HCT116 (cell line): ENCODE data around the gene ARL4C.

Source experiments
- ELF1 ChIP-seq: IDR thresholded peaks from 2 replicates; pipeline ENCODE4 v1.6.1; 2012; ENCODE audit warnings: low read depth, borderline replicate concordance
- EZH2 ChIP-seq: fragments of 200-600 bp; sonication (generic); IDR thresholded peaks from 2 replicates; pipeline ENCODE4 v1.6.1; 2017; ENCODE audit warnings: antibody characterized with exemption, mixed run types
- RAD21 ChIP-seq: IDR thresholded peaks from 2 replicates; pipeline ENCODE4 v1.6.1; 2012; ENCODE audit warnings: low read depth, mild to moderate bottlenecking
- TF ChIP-seq, protein P1 (sequence below): IDR thresholded peaks from 2 replicates; pipeline ENCODE4 v1.6.1; 2011; ENCODE audit warnings: mild to moderate bottlenecking, low read length, moderate library complexity; ENCODE audit not compliant: insufficient replicate concordance; ENCODE audit errors: extremely low read depth

DNA sequence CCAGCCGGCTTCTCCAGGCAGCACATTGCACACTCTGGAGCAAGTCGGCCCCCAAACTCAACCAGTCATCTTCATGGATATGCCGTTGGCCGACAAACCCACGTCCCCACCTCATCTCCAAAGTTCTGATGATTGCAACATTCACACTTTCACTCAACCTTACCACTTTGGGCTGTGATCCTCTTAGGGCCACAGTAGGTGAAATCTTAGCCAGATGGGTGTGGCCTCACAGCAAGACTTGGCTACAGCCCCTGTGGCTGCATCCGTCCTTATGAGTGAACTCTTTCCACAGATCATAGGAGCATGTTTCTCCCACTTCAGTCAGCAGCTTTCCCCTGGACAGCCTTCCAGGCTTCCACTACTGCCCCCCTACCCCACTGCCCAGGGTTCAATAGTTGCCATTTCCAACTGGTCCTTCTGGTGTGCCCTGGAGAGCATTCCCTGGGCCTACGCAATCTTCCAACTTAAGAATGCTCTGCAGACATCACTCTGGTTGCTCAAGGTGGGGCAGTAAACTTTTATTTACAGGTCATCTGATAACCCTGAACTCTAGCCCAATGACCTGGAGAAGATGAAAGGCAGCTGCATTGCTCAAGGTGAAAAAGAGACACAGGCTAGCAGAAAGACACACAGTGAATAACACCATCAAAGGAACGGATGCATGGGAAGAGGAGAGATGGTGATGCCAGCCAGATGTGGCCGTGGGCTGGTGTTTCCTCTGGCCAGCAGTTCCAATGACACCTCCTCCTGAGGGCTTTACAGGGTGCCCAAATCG, 34.5 kb downstream of the ARL4C start:
- TF ChIP-seq, protein P1, sequence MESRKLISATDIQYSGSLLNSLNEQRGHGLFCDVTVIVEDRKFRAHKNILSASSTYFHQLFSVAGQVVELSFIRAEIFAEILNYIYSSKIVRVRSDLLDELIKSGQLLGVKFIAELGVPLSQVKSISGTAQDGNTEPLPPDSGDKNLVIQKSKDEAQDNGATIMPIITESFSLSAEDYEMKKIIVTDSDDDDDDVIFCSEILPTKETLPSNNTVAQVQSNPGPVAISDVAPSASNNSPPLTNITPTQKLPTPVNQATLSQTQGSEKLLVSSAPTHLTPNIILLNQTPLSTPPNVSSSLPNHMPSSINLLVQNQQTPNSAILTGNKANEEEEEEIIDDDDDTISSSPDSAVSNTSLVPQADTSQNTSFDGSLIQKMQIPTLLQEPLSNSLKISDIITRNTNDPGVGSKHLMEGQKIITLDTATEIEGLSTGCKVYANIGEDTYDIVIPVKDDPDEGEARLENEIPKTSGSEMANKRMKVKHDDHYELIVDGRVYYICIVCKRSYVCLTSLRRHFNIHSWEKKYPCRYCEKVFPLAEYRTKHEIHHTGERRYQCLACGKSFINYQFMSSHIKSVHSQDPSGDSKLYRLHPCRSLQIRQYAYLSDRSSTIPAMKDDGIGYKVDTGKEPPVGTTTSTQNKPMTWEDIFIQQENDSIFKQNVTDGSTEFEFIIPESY: no peak
- TF ChIP-seq ELF1: no peak
- no peak for TF ChIP-seq EZH2
- TF ChIP-seq RAD21: no peak
